ENCODE data around the gene RNLS.

DNA sequence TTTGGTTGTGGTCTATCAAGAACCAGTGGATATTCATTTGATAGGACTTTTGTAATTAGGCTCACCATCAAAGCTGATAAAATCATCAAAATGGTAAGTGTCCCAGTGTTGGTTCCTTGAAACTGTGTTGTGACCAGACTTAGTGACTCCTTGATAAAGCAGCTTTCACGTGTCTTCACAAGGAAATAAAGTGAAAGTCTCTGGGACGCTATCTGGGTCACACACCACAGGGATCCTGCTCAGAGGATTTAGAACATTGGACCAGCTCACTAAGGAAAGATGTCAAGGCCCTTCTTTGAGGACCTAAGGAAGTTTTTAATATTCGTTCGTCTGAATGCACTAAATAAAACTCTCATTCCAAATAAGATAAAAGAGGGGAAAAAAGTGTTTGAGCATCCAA, 193.1 kb downstream of the RNLS start:
- TF ChIP-seq POLR2AphosphoS5 (IDR thresholded peaks at IDR 0.05; ENCODE audit: low read depth, low read length) (no peak), TAF1 (IDR thresholded peaks at IDR 0.05; ENCODE audit: borderline replicate concordance, insufficient read depth, low read length) (no peak), SIN3A (IDR thresholded peaks at IDR 0.05; ENCODE audit: borderline replicate concordance, insufficient read depth, low read length) (no peak), FOXP2 (optimal IDR thresholded peaks at IDR 0.05; ENCODE audit: borderline replicate concordance, extremely low read depth, extremely low read length, insufficient read depth) (no peak)
- TF ChIP-seq, protein P1, sequence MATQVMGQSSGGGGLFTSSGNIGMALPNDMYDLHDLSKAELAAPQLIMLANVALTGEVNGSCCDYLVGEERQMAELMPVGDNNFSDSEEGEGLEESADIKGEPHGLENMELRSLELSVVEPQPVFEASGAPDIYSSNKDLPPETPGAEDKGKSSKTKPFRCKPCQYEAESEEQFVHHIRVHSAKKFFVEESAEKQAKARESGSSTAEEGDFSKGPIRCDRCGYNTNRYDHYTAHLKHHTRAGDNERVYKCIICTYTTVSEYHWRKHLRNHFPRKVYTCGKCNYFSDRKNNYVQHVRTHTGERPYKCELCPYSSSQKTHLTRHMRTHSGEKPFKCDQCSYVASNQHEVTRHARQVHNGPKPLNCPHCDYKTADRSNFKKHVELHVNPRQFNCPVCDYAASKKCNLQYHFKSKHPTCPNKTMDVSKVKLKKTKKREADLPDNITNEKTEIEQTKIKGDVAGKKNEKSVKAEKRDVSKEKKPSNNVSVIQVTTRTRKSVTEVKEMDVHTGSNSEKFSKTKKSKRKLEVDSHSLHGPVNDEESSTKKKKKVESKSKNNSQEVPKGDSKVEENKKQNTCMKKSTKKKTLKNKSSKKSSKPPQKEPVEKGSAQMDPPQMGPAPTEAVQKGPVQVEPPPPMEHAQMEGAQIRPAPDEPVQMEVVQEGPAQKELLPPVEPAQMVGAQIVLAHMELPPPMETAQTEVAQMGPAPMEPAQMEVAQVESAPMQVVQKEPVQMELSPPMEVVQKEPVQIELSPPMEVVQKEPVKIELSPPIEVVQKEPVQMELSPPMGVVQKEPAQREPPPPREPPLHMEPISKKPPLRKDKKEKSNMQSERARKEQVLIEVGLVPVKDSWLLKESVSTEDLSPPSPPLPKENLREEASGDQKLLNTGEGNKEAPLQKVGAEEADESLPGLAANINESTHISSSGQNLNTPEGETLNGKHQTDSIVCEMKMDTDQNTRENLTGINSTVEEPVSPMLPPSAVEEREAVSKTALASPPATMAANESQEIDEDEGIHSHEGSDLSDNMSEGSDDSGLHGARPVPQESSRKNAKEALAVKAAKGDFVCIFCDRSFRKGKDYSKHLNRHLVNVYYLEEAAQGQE (IDR thresholded peaks at IDR 0.05; ENCODE audit: insufficient read depth in 1 of 2, low read depth in 2 of 2, low read length in 2 of 2) = no peak

Measured in PFSK-1 (cell line).